A549 (cell line): Measurements from ENCODE around the gene KCNIP3. TPM values are rescaled to one million over a fixed set of nuclear protein-coding genes. Genes with fewer than 3 reads are reported as not detected.

Source experiments
- ATAC-seq, 2 experiments: fragments of 200-7000 bp in 1 of 2; fragments of >200 bp in 1 of 2; cut with Nextera tagmentation in 1 of 2; cut with Tn5 transposase in 1 of 2; 3 replicates each; pipeline versions ENCODE4 v1.8.0 to v1.9.1; 2018 to 2020; ENCODE audit warnings: mild to moderate bottlenecking in 1 of 2, moderate library complexity in 1 of 2
- CTCF ChIA-PET: fragments of 300-600 bp; sonication (Branson Sonifier 250); formaldehyde crosslinking; extraction: SDS; loops from one replicate; lab custom pipeline; 2021; ENCODE audit warnings: antibody characterized with exemption, inconsistent platforms; lab: Yijun Ruan, JAX
- POLR2A ChIA-PET: fragments of 350-600 bp; formaldehyde crosslinking; extraction: SDS; loops from one replicate; lab custom pipeline; 2021; ENCODE audit warnings: antibody characterized with exemption, inconsistent platforms; lab: Yijun Ruan, JAX
- DNase-seq, 2 experiments: peaks; one replicate each; pipeline versions ENCODE4 v3.0.0 to v3.0.0-alpha.2; 2011 to 2016; ENCODE audit warnings: low read depth in 1 of 2, low spot score in 1 of 2
- FAIRE-seq: peaks from 2 replicates; lab custom pipeline; 2011; peaks lifted over from hg19 to GRCh38; lab: Jason Lieb, UNC
- H3K27ac ChIP-seq, 2 experiments: fragments of >200 bp; sonication (Bioruptor Twin); formaldehyde crosslinking; 3 replicates each; pipeline ENCODE4 v1.5.1; 2016 to 2017
- H3K4me1 ChIP-seq: fragments of >200 bp; sonication (Bioruptor Twin); formaldehyde crosslinking; 3 replicates; pipeline ENCODE4 v1.6.1; 2016
- H3K4me2 ChIP-seq: fragments of >200 bp; sonication (Bioruptor Twin); formaldehyde crosslinking; 3 replicates; pipeline ENCODE4 v1.6.1; 2016
- H3K4me3 ChIP-seq: fragments of >200 bp; sonication (Bioruptor Twin); formaldehyde crosslinking; 3 replicates; pipeline ENCODE4 v1.5.1; 2016
- H3K9me3 ChIP-seq: fragments of >200 bp; sonication (Bioruptor Twin); formaldehyde crosslinking; 3 replicates; pipeline ENCODE4 v1.6.1; 2016
- ATOH8 ChIP-seq: fragments of 250-450 bp; sonication (Bioruptor Pico); IDR thresholded peaks from 2 replicates; pipeline ENCODE4 v1.5.0; 2020; ENCODE audit warnings: low read depth, mild to moderate bottlenecking, moderate library complexity
- BCL3 ChIP-seq: fragments of >200 bp; sonication (Bioruptor Twin); formaldehyde crosslinking; IDR thresholded peaks from 3 replicates; pipeline ENCODE4 v1.6.1; 2016
- CBX2 ChIP-seq: fragments of 200-600 bp; sonication (generic); IDR thresholded peaks from 2 replicates; pipeline ENCODE4 v1.6.1; 2016; ENCODE audit warnings: low read depth, mild to moderate bottlenecking, borderline replicate concordance
- CHD2 ChIP-seq: fragments of 150-350 bp; IDR thresholded peaks from 2 replicates; pipeline ENCODE4 v1.6.1; 2014; ENCODE audit warnings: low read length; ENCODE audit not compliant: partially characterized antibody
- CHD4 ChIP-seq: fragments of 200-600 bp; sonication (generic); IDR thresholded peaks from 2 replicates; pipeline ENCODE4 v1.6.1; 2016; ENCODE audit warnings: antibody characterized with exemption, mild to moderate bottlenecking, borderline replicate concordance
- EHF ChIP-seq: fragments of 250-450 bp; sonication (Bioruptor Pico); IDR thresholded peaks from 2 replicates; pipeline ENCODE4 v1.5.0; 2020; ENCODE audit warnings: mild to moderate bottlenecking
- EHMT2 ChIP-seq: fragments of 200-600 bp; sonication (generic); IDR thresholded peaks from 2 replicates; pipeline ENCODE4 v1.6.1; 2016; ENCODE audit warnings: antibody characterized with exemption, low read depth, mild to moderate bottlenecking, moderate library complexity
- FOSB ChIP-seq: fragments of 250-450 bp; sonication (Bioruptor Pico); IDR thresholded peaks from 2 replicates; pipeline ENCODE4 v1.5.0; 2020; ENCODE audit warnings: mild to moderate bottlenecking, moderate library complexity
- HES2 ChIP-seq: fragments of >200 bp; sonication (Bioruptor Twin); formaldehyde crosslinking; IDR thresholded peaks from 2 replicates; pipeline ENCODE4 v1.6.1; 2016
- HOXA7 ChIP-seq: fragments of 250-450 bp; sonication (Bioruptor Pico); IDR thresholded peaks from 2 replicates; pipeline ENCODE4 v1.5.0; 2020; ENCODE audit warnings: mild to moderate bottlenecking, moderate library complexity
- HOXB13 ChIP-seq: fragments of 250-450 bp; sonication (Bioruptor Pico); IDR thresholded peaks from 2 replicates; pipeline ENCODE4 v1.5.0; 2020; ENCODE audit warnings: low read depth, mild to moderate bottlenecking, moderate library complexity
- HOXB5 ChIP-seq: fragments of 250-450 bp; sonication (Bioruptor Pico); IDR thresholded peaks from 2 replicates; pipeline ENCODE4 v1.5.0; 2020; ENCODE audit warnings: mild to moderate bottlenecking, moderate library complexity
- JUN ChIP-seq, 2 experiments: fragments of >200 bp; sonication (Bioruptor Twin); formaldehyde crosslinking; IDR thresholded peaks; 2 replicates in 1 of 2; 3 replicates in 1 of 2; pipeline ENCODE4 v1.6.1; 2016 to 2017
- KDM5A ChIP-seq: fragments of 200-600 bp; sonication (generic); IDR thresholded peaks from 2 replicates; pipeline ENCODE4 v1.6.1; 2016; ENCODE audit warnings: antibody characterized with exemption, mild to moderate bottlenecking
- MAFK ChIP-seq: fragments of 450-650 bp; IDR thresholded peaks from 2 replicates; pipeline ENCODE4 v1.6.1; 2014; ENCODE audit not compliant: partially characterized antibody
- MAZ ChIP-seq: fragments of 150-350 bp; IDR thresholded peaks from 2 replicates; pipeline ENCODE4 v1.6.1; 2014; ENCODE audit warnings: antibody characterized with exemption, low read depth, low read length, borderline replicate concordance
- NR3C1 ChIP-seq: fragments of >200 bp; sonication (Bioruptor Twin); formaldehyde crosslinking; IDR thresholded peaks from 3 replicates; pipeline ENCODE4 v1.6.1; 2017
- POLR2A ChIP-seq: IDR thresholded peaks from 2 replicates; pipeline ENCODE4 v1.6.1; 2012; ENCODE audit warnings: mild to moderate bottlenecking, low read length
- RNF2 ChIP-seq: fragments of 200-600 bp; sonication (generic); IDR thresholded peaks from 2 replicates; pipeline ENCODE4 v1.6.1; 2016; ENCODE audit warnings: low read depth, mild to moderate bottlenecking, antibody characterized with exemption, moderate library complexity, borderline replicate concordance
- TP53 ChIP-seq: fragments of 250-450 bp; sonication (Bioruptor Pico); IDR thresholded peaks from 2 replicates; pipeline ENCODE4 v1.5.0; 2021; ENCODE audit warnings: mild to moderate bottlenecking, moderate library complexity
- USF2 ChIP-seq: fragments of 450-650 bp; IDR thresholded peaks from 2 replicates; pipeline ENCODE4 v1.6.1; 2014; ENCODE audit warnings: antibody characterized with exemption
- ZFP36 ChIP-seq: fragments of 450-650 bp; IDR thresholded peaks from 2 replicates; pipeline ENCODE4 v1.6.1; 2014; ENCODE audit warnings: borderline replicate concordance; ENCODE audit not compliant: partially characterized antibody
- ZSCAN20 ChIP-seq: fragments of 250-450 bp; sonication (Bioruptor Pico); IDR thresholded peaks from 2 replicates; pipeline ENCODE4 v1.8.0; 2022; ENCODE audit warnings: mild to moderate bottlenecking, moderate library complexity
- WGBS: methylation state at CpG from one replicate; pipeline ENCODE4 v1.1.6; 2017; ENCODE audit errors: missing lambda C conversion rate; 5-methylcytosine and 5-hydroxymethylcytosine counted together
- polyA plus RNA-seq, 4 experiments: library from polyadenylated mRNA; depleted of rRNA in 3 of 4; stranded (reverse); fragments of >200 nt; fragmentation: RNase III in 1 of 4; extraction: RNeasy Plus Mini Kit Qiagen cat#74134 plus additional on column Dnase treatment in 1 of 4; gene quantifications; 2 replicates in 3 of 4; 3 replicates in 1 of 4; pipeline ENCODE4 v1.2.3, GENCODE V29; 2011 to 2017

The KCNIP3 gene
- polyA plus RNA-seq, 2 of the 4 experiments (the other 2 are of a cell fraction): 0.13 to 0.84 TPM

- DNase-seq (no peak), FAIRE-seq (no peak), ATAC-seq (no peak)
- H3K27ac ChIP-seq: no peak overlapping the region
- no peaks in the 10 kb centered on the region for H3K4me1 ChIP-seq
- no peak for TF ChIP-seq CHD2
- peak; percentile 53 for TF ChIP-seq MAFK
- no peak for TF ChIP-seq EHMT2
- TF ChIP-seq ATOH8 (CRISPR knock-in tag): no peak
- WGBS: 72% methylated on average over 6 of the region's 7 CpGs
- ChIA-PET POLR2A (no interaction called here), CTCF (no interaction called here)
- peaks cover 29% of the 10 kb centered on the region for H3K9me3 ChIP-seq
- H3K4me2 ChIP-seq: no peak overlapping the region
- no peak overlapping the region for H3K4me3 ChIP-seq
Measured at GRCh38 chr2:95278051-95278471, 19.1 kb upstream of the KCNIP3 start.

- ATAC-seq (no peak), FAIRE-seq (no peak), DNase-seq (no peak)
- Histone ChIP-seq H3K27ac (no peak overlapping the region), H3K9me3 (peaks cover 29% of the 10 kb centered on the region), H3K4me3 (no peak overlapping the region), H3K4me2 (no peak overlapping the region), H3K4me1 (no peaks in the 10 kb centered on the region)
- CTCF ChIA-PET: no interaction called here
- TF ChIP-seq HOXB5 (CRISPR knock-in tag) (no peak), TP53 (no peak), FOSB (CRISPR knock-in tag) (no peak), MAZ (no peak), ZFP36 (no peak), CHD4 (no peak), POLR2A (no peak), USF2 (no peak), EHF (no peak), NR3C1 (no peak), RNF2 (no peak), CBX2 (no peak), BCL3 (no peak), HOXB13 (no peak), HOXA7 (CRISPR knock-in tag) (no peak), KDM5A (no peak), ZSCAN20 (no peak), HES2 (no peak), JUN (IDR thresholded peaks at IDR 0.05) (no peak)
- WGBS: 66% methylated on average over 12 of the region's 12 CpGs
- POLR2A ChIA-PET: no interaction called here
Measured at GRCh38 chr2:95278637-95279225, 18.4 kb upstream of the KCNIP3 start.
